SHP77 (cell line): Measurements from ENCODE around the gene SLC4A4.

Source experiments
- DNase-seq, 2 experiments: peaks; one replicate each; lab custom pipeline; 2025; lab: John Stamatoyannopoulos, UW

The SLC4A4 gene

DNA sequence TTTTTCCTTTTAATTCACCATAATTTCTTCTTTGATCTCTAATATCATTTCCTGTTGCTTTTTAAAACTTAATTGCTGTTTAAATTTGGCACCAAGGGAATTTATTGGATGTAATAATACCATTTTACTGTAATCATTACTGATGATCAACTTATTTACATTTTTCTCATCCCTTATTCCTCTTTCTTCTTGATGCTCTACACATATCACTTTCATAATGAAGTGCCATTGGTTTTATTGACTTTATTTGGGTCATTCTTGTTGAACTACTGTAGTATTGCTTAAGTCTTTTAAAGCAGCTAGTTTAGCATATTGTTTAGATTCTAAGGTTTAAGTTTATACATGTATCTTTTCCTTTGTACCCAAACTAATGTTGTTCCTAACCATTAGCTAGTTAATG, 130.7 kb downstream of the SLC4A4 start:
- no peak for DNase-seq

GRCh38 chr4:71470524-71470923, 131.7 kb downstream of the SLC4A4 start:
- DNase-seq: no peak

DNA sequence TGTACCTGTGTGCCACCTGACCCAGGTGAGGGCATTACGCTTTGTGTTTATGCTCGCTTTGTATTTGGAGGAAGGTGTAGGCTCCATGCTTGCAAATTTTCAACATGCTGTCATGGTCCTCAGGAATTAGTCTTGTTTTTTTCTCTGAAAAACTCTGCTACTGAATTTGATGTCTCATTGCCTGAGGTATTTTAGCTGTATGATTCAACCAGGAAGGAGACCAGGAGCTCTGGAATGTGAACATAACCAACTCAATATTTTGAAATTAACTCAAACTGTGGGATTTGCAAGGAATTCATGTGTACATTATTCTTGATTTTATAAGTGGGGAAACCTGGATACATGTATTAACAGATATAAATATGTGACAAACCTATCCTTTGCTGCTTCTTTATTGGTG, 134.1 kb downstream of the SLC4A4 start:
- DNase-seq: no peak

GRCh38 chr4:71473541-71474240, 134.9 kb downstream of the SLC4A4 start:
- DNase-seq: no peak

DNA sequence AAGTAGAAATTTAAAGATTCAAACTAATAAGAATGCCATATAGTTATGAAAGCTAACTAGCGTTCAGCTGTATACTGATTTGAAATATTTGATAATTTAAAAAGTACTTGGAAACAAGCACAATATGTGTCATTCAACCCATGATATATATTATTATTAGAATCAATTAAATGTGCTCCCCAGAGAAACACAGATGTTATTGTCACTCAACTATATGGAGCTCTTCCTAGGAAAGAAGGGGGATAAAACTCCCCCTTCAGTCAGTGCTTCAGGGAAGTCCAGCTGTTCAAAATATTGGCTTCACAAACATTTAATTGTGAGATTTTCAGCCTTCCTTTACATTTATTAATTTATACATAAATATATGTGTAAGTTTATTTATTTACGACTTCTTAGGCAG, 135.9 kb downstream of the SLC4A4 start:
- no peak for DNase-seq

DNA sequence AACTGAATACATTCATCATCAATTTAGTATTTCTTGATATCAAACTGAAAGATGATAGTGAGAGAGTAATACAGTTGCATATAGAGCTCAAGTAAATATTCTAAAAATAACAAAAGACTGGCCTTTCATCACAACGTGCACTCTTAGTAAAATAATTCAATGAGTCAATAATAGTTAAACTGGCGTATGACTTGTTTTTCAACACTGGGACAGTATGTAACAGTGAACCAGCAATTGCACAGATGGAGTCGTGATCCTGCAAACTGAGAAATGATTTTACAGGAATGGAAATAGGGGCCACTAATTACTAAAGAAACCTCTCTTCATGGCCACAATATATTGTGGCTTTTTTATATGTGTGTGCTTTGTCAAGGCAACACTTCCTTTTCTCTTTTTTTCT, 137.4 kb downstream of the SLC4A4 start:
- no peak for DNase-seq

GRCh38 chr4:71486550-71487343, 147.9 kb downstream of the SLC4A4 start:
- no peak for DNase-seq

DNA sequence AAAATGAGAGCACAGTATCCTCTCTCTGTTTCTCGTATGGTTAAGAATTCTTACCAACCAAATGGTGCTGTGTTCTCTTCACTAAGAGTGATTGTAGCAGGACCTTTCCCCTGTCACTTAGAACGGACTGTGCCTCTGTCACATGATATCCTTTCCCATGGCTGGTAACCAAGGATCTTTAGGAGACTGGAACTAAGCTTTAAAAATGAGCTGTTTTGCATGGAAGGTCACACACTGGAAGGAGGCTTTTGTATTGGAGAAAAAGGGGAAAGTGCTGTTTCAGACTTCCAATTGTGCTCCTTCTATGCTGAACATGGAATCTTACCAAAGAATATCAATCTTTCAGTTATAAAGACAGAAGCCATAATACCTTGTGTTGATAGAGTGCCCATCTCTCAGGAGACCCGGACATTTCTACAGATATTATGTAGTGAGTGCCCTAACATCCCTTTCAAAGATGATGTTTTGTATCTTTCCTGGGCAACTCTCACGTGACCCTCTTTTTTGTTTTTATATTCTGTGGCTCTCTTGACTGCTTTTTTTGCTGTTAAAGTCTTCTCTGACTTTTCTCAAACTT, 148.6 kb downstream of the SLC4A4 start:
- no peak for DNase-seq

DNA sequence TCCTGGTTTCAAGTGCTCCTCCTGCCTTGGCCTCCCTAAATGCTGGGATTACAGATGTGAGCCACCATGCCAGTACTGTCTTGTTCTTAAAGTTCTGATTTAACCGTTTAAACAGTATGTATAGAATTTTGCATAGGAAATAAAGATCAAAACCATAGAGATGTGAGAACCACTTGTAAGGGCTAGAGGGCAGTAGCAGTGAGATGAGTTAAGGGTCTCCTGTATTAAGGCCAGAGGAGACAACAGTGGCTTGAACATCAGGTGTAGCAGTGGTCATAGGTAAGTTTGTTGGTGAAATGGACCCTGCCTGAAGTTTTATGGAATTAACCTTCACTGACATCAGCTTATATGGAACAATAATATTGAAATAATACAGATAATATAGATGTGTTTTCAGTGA, 155.7 kb downstream of the SLC4A4 start:
- no peak for DNase-seq

- no peak for DNase-seq
Measured at GRCh38 chr4:71495454-71495853, 156.6 kb downstream of the SLC4A4 start.

GRCh38 chr4:71497078-71497477, 158.3 kb downstream of the SLC4A4 start:
- no peak for DNase-seq

DNA sequence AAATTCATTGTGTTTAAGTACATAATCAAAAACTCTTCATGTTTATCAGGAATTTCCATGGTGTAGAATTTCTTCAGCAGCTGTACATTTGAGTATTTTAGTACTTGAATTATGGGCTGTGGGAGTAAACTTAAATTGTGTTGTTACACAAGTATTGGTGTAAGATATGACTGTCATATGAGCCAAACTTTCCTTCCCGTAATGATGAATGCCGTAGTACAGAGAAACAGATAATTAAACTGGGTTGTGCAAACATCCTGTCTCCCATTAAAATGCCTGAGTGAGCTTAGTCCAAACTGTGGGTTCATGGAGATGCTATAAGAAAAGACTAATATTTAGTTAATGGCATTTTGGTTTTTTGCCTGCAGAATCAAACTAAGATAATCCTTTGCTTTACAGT, 159.2 kb downstream of the SLC4A4 start:
- DNase-seq: peak; percentile 26 to 38

DNA sequence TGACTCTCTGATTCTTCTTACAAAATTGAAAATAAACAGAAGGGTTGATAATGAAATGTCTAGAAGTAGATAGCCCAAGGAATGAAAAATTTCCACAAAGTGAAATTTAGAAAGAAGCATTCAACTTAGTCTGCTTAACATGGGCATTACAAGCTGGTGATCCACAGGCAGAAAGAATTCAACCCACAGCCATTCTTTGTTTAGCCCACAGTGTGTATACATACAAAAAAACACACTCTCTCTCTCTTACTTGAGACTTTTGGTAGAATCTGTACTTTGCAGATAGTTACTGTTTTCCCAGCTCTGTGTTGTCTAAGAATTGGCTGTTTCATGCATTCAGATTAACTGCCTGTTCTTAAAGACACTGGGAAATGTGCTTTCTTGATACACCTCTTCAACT, 159.8 kb downstream of the SLC4A4 start:
- DNase-seq: no peak

- no peak for DNase-seq
Measured at GRCh38 chr4:71501992-71502391, 163.2 kb downstream of the SLC4A4 start.

DNA sequence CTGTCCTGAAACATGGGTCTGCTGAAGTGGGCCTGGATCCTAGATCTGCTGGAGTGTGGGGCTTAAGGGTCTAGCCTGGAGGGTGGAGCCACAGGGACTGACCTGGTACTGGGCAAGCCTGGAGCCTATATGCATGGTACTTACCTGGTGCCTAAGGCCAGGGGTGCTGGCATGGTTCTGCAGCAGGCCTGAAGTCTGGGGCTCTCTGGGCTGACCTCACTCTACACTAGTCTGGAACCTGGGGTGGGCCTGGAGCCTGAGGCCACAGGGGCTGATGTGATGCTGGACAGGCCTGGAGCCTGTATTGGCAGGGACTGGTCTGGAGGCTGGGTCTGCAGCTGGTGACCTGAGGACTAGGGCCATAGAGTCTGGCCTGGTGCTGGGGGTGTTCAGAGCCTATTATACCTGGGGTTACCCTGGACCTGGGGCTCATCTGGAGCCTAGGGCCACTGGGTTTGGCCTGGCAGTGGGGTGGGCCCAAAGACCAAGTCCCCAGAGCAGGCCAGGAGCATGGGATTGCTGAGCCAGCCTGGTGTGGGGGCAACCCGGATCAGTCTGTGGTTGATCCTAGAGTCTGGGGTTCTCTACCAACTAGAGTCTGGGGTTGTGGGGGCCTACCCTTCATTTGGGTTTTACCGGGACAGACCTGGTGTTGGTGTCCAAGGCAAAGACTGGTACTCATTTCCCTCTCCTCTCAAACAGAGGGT, 179.6 kb downstream of the SLC4A4 start:
- DNase-seq: no peak

- no peak for DNase-seq
Measured at GRCh38 chr4:71520308-71520707, 181.5 kb downstream of the SLC4A4 start.

DNA sequence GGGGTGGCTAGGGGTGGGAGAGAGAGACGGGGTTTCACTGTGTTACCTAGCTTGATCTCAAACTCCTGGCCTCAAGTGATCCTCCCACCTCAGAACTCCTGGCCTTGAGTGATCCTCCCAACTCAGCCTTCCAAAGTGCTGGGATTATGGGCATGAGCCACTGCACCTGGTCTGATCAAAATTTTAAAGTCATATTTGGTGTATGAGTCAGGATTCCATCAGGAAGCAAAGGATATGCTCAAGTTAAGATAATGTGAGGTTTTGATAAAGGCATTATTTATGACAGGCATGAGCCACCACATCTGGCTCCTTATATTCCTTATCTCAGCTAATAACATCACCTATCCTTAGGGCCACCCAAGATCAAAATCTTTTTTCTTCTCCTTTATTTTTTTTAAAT, 182.0 kb downstream of the SLC4A4 start:
- no peak for DNase-seq

GRCh38 chr4:71524756-71525155, 185.9 kb downstream of the SLC4A4 start:
- DNase-seq: no peak

DNA sequence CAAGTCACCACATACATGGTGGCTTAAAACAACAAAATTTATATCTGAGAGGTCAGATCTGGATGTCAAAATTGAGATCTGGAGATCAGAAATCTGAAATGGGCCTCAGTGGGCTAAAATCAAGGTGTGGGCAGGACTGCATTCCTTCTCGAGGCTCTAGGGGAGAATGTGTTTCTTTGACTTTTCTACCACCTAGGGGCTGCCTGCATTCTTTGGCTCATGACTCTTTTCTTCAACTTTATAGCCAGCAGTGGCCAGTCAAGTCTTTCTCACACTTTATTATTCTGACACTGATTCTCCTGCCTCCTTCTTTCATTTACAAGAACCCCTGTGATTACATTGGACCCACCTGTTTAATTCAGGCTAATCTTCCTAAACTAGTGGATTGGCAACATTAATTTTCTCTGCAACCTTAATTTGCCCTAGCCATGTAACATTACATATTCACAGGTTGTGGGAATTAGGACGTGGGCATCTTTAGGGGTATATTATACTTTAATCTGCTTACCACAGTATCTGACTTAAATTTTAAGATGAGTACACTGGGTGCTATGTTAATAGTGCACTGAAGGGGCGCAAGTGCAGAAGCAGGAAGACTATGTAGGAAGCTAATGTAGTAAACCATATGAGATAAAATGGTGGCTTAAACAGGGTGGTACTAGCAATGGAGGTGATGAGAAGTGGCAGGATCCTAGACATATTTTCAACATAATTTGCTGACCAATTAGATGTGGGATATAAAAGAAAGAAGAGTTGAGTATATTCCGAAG, 188.0 kb downstream of the SLC4A4 start:
- no peak for DNase-seq

GRCh38 chr4:71532407-71532806, 193.6 kb downstream of the SLC4A4 start:
- no peak for DNase-seq

- no peak for DNase-seq
Measured at GRCh38 chr4:71533121-71533520, 194.3 kb downstream of the SLC4A4 start.

- no peak for DNase-seq
Measured at GRCh38 chr4:71537551-71538065, 198.8 kb downstream of the SLC4A4 start.
